OCI-LY7 (cell line): ENCODE data around the gene TEK. TPM values are rescaled to one million over a fixed set of nuclear protein-coding genes. Genes with fewer than 3 reads are reported as not detected.

Source experiments
- BruUV-seq: library from RNA; stranded (reverse); fragments of 400-500 nt; replicated peaks from 2 replicates; lab custom pipeline; 2021; lab: Mats Ljungman, UMichigan
- CTCF ChIA-PET: fragments of 300-600 bp; sonication (Branson Sonifier 250); formaldehyde crosslinking; loops from one replicate; lab custom pipeline; 2022; ENCODE audit warnings: antibody characterized with exemption; ENCODE audit not compliant: unreplicated experiment; lab: Charles Lee
- POLR2A ChIA-PET: fragments of 300-600 bp; sonication (Branson Sonifier 250); formaldehyde crosslinking; loops from one replicate; lab custom pipeline; 2022; ENCODE audit warnings: antibody characterized with exemption; lab: Charles Lee
- DNase-seq: peaks from one replicate; pipeline ENCODE4 v3.0.0-alpha.2; 2015; ENCODE audit warnings: low spot score
- H2AFZ ChIP-seq: fragments of 200-600 bp; sonication (generic), shearing (Covaris generic); 2 replicates; pipeline ENCODE4 v1.6.1; 2014; ENCODE audit warnings: mild to moderate bottlenecking, antibody characterized with exemption, low read length, moderate library complexity
- H3K27ac ChIP-seq: fragments of 200-600 bp; sonication (generic); 2 replicates; pipeline ENCODE4 v1.5.1; 2014; ENCODE audit warnings: mixed run types, low read depth, mild to moderate bottlenecking, moderate library complexity, low read length, inconsistent platforms; ENCODE audit not compliant: poor library complexity, severe bottlenecking
- H3K36me3 ChIP-seq: fragments of 200-600 bp; sonication (generic); 2 replicates; pipeline ENCODE4 v1.6.1; 2014; ENCODE audit warnings: mild to moderate bottlenecking, antibody characterized with exemption, low read length, moderate library complexity, mixed read lengths; ENCODE audit not compliant: insufficient read depth
- H3K4me1 ChIP-seq: fragments of 200-600 bp; sonication (generic); 2 replicates; pipeline ENCODE4 v1.5.1; 2014; ENCODE audit warnings: mild to moderate bottlenecking, low read length; ENCODE audit not compliant: insufficient read depth, poor library complexity, severe bottlenecking
- H3K4me2 ChIP-seq: fragments of 200-600 bp; sonication (generic); 2 replicates; pipeline ENCODE4 v1.6.1; 2014; ENCODE audit warnings: mild to moderate bottlenecking, low read length
- H3K4me3 ChIP-seq: fragments of 200-600 bp; sonication (generic); 2 replicates; pipeline ENCODE4 v1.5.1; 2014; ENCODE audit warnings: mild to moderate bottlenecking, low read depth, low read length; ENCODE audit not compliant: poor library complexity, severe bottlenecking
- H3K79me2 ChIP-seq: fragments of 200-600 bp; sonication (generic); 2 replicates; pipeline ENCODE4 v1.6.1; 2016; ENCODE audit warnings: low read depth, mild to moderate bottlenecking, low read length, moderate library complexity, mixed read lengths; ENCODE audit not compliant: insufficient read depth
- H3K9me2 ChIP-seq: fragments of 200-600 bp; sonication (generic); 2 replicates; pipeline ENCODE4 v1.6.1; 2016; ENCODE audit warnings: mild to moderate bottlenecking, low read length, mixed read lengths; ENCODE audit not compliant: insufficient read depth
- H3K9me3 ChIP-seq: fragments of 200-600 bp; sonication (generic); 2 replicates; pipeline ENCODE4 v1.6.1; 2014; ENCODE audit warnings: mild to moderate bottlenecking, mixed run types, low read length, mixed read lengths
- H4K20me1 ChIP-seq: fragments of 200-600 bp; sonication (generic); 2 replicates; pipeline ENCODE4 v1.6.1; 2014; ENCODE audit warnings: mild to moderate bottlenecking, antibody characterized with exemption, low read length, moderate library complexity, mixed read lengths; ENCODE audit not compliant: insufficient read depth
- CTCF ChIP-seq: fragments of 200-600 bp; sonication (generic); conservative IDR thresholded peaks from 2 replicates; pipeline ENCODE4 v1.5.1; 2014; ENCODE audit warnings: mild to moderate bottlenecking, antibody characterized with exemption, low read length, moderate library complexity, mixed read lengths
- EZH2phosphoT487 ChIP-seq: fragments of 200-600 bp; sonication (generic); IDR thresholded peaks from 2 replicates; pipeline ENCODE4 v1.6.1; 2018; ENCODE audit warnings: low read depth, borderline replicate concordance, mild to moderate bottlenecking, mixed run types, antibody characterized with exemption, low read length, moderate library complexity, mixed read lengths
- intact Hi-C: fragments of 100-400 bp; cut with micrococcal nuclease; formaldehyde crosslinking; loops from one replicate; pipeline ENCODE4 v1.10.0; 2022; ENCODE audit not compliant: unreplicated experiment
- total RNA-seq, 2 experiments: library from RNA; depleted of rRNA in 1 of 2; stranded (reverse); fragments of >200 nt in 1 of 2; shearing (Covaris generic) in 1 of 2; gene quantifications; 2 replicates each; pipeline ENCODE4 v1.2.3, GENCODE V29; 2014 to 2022

Gene TEK
- total RNA-seq, 2 experiments from 2014 or later, result not detected

- Histone ChIP-seq H4K20me1 (no peaks in the 10 kb centered on the region), H3K27ac (no peak overlapping the region), H3K36me3 (no peaks in the 10 kb centered on the region), H3K4me1 (no peaks in the 10 kb centered on the region), H2AFZ (no peak overlapping the region), H3K9me3 (peaks cover 8% of the 10 kb centered on the region; the same call in 1 of the 2 replicates), H3K79me2 (no peaks in the 10 kb centered on the region), H3K4me2 (no peak overlapping the region), H3K9me2 (no peaks in the 10 kb centered on the region), H3K4me3 (no peak overlapping the region)
- no TSS peak for BruUV-seq
- POLR2A ChIA-PET, result no interaction called here
- TF ChIP-seq EZH2phosphoT487 (no peak), CTCF (no peak)
- intact Hi-C loops, result no loop called here
- CTCF ChIA-PET, result no interaction called here
- DNase-seq, result no peak
These were observed 67.9 kb downstream of the TEK start for GRCh38 chr9:27176971-27177370.

GRCh38 chr9:27179245-27179865 is 70.3 kb downstream of the TEK start:
- no peak for DNase-seq
- H4K20me1 ChIP-seq, result no peaks in the 10 kb centered on the region
- CTCF ChIA-PET, result no interaction called here
- POLR2A ChIA-PET, result interaction anchor here (0.6 to 1.4 kb wide), 4 partner anchors 9 to 185 kb away, joined by 3 to 4 read pairs (median 4); no protein-coding TSS in a partner anchor
- intact Hi-C loops, result no loop called here
- H3K4me2 ChIP-seq, result no peak overlapping the region
- peaks cover 8% of the 10 kb centered on the region; the same call in 1 of the 2 replicates for H3K9me3 ChIP-seq
- H3K4me1 ChIP-seq, result no peaks in the 10 kb centered on the region
- H3K27ac ChIP-seq, result no peak overlapping the region
- H2AFZ ChIP-seq, result no peak overlapping the region
- H3K79me2 ChIP-seq, result no peaks in the 10 kb centered on the region
- no TSS peak for BruUV-seq
- no peaks in the 10 kb centered on the region for H3K9me2 ChIP-seq
- H3K4me3 ChIP-seq, result no peak overlapping the region
- TF ChIP-seq CTCF (no peak), EZH2phosphoT487 (no peak)
- no peaks in the 10 kb centered on the region for H3K36me3 ChIP-seq

GRCh38 chr9:27181381-27181780 is 72.4 kb downstream of the TEK start:
- no peak overlapping the region for H3K27ac ChIP-seq
- CTCF ChIA-PET, result no interaction called here
- no peak overlapping the region for H2AFZ ChIP-seq
- DNase-seq, result no peak
- H4K20me1 ChIP-seq, result no peaks in the 10 kb centered on the region
- TF ChIP-seq CTCF (no peak), EZH2phosphoT487 (no peak)
- BruUV-seq, result no TSS peak
- H3K4me1 ChIP-seq, result no peaks in the 10 kb centered on the region
- H3K4me2 ChIP-seq, result no peak overlapping the region
- H3K79me2 ChIP-seq, result no peaks in the 10 kb centered on the region
- intact Hi-C loops, result no loop called here
- POLR2A ChIA-PET, result no interaction called here
- peaks cover 8% of the 10 kb centered on the region; the same call in 1 of the 2 replicates for H3K9me3 ChIP-seq
- H3K4me3 ChIP-seq, result no peak overlapping the region
- no peaks in the 10 kb centered on the region for H3K36me3 ChIP-seq
- H3K9me2 ChIP-seq, result no peaks in the 10 kb centered on the region
